WTC11 (cell line): ENCODE results near the gene CLDN7. TPM values are rescaled to one million over a fixed set of nuclear protein-coding genes. Genes with fewer than 3 reads are reported as not detected.

Experiments
- ATF1 ChIP-seq: sonication (generic); formaldehyde crosslinking; IDR thresholded peaks from 2 replicates; pipeline ENCODE4 v1.8.1; 2023; ENCODE audit warnings: mild to moderate bottlenecking, moderate library complexity, missing genetic modification reagents
- CBFB ChIP-seq: sonication (generic); formaldehyde crosslinking; IDR thresholded peaks from 2 replicates; pipeline ENCODE4 v1.8.1; 2022; ENCODE audit warnings: mild to moderate bottlenecking, low read depth, missing genetic modification reagents
- GRHL2 ChIP-seq: fragments of 250-450 bp; sonication (Bioruptor Pico); IDR thresholded peaks from 2 replicates; pipeline ENCODE4 v1.8.0; 2022; ENCODE audit warnings: mild to moderate bottlenecking, moderate library complexity; ENCODE audit not compliant: insufficient replicate concordance, severe bottlenecking
- HMGA2 ChIP-seq: fragments of 250-450 bp; sonication (Bioruptor Pico); IDR thresholded peaks from 2 replicates; pipeline ENCODE4 v1.4.0; 2021; ENCODE audit warnings: mild to moderate bottlenecking, moderate library complexity
- NFATC4 ChIP-seq: fragments of 250-450 bp; sonication (Bioruptor Pico); IDR thresholded peaks from 2 replicates; pipeline ENCODE4 v1.9.0; 2021; ENCODE audit warnings: mild to moderate bottlenecking
- NFE2L1 ChIP-seq: sonication (generic); formaldehyde crosslinking; IDR thresholded peaks from 2 replicates; pipeline ENCODE4 v1.8.1; 2023; ENCODE audit warnings: missing genetic modification reagents
- NFYB ChIP-seq: sonication (generic); formaldehyde crosslinking; conservative IDR thresholded peaks from 2 replicates; pipeline ENCODE4 v1.8.0; 2022; ENCODE audit warnings: low read depth, missing genetic modification reagents
- NR2C2 ChIP-seq: sonication (generic); formaldehyde crosslinking; IDR thresholded peaks from 2 replicates; pipeline ENCODE4 v1.8.0; 2022; ENCODE audit warnings: mild to moderate bottlenecking, missing genetic modification reagents
- OVOL2 ChIP-seq: fragments of 250-450 bp; sonication (Bioruptor Pico); IDR thresholded peaks from 2 replicates; pipeline ENCODE4 v1.9.0; 2021; ENCODE audit warnings: mild to moderate bottlenecking, borderline replicate concordance
- RORB ChIP-seq: fragments of 250-450 bp; sonication (Bioruptor Pico); IDR thresholded peaks from 2 replicates; pipeline ENCODE4 v1.9.0; 2021; ENCODE audit warnings: mild to moderate bottlenecking
- SMAD4 ChIP-seq: sonication (generic); formaldehyde crosslinking; IDR thresholded peaks from 2 replicates; pipeline ENCODE4 v1.8.0; 2022; ENCODE audit warnings: mild to moderate bottlenecking, missing genetic modification reagents
- SP1 ChIP-seq: sonication (generic); formaldehyde crosslinking; conservative IDR thresholded peaks from 2 replicates; pipeline ENCODE4 v1.8.1; 2022; ENCODE audit warnings: missing genetic modification reagents
- TEAD4 ChIP-seq: sonication (generic); formaldehyde crosslinking; IDR thresholded peaks from 2 replicates; pipeline ENCODE4 v1.8.0; 2022; ENCODE audit warnings: mild to moderate bottlenecking, missing genetic modification reagents
- total RNA-seq: library from RNA; stranded (reverse); gene quantifications from 3 replicates; pipeline ENCODE4 v1.2.3, GENCODE V29; 2021
- TF ChIP-seq, protein P1 (sequence below): sonication (generic); formaldehyde crosslinking; IDR thresholded peaks from 2 replicates; pipeline ENCODE4 v1.8.0; 2022; ENCODE audit warnings: mild to moderate bottlenecking, missing genetic modification reagents
- TF ChIP-seq, protein P2 (sequence below): sonication (generic); formaldehyde crosslinking; IDR thresholded peaks from 2 replicates; pipeline ENCODE4 v1.8.1; 2022; ENCODE audit warnings: mild to moderate bottlenecking, moderate library complexity, missing genetic modification reagents
- TF ChIP-seq, protein P3 (sequence below): fragments of 250-450 bp; sonication (Bioruptor Pico); IDR thresholded peaks from 2 replicates; pipeline ENCODE4 v1.8.0; 2021; ENCODE audit warnings: mild to moderate bottlenecking
- TF ChIP-seq, protein P4 (sequence below): sonication (generic); formaldehyde crosslinking; IDR thresholded peaks from 2 replicates; pipeline ENCODE4 v1.8.1; 2023; ENCODE audit warnings: mild to moderate bottlenecking, missing genetic modification reagents, moderate library complexity
- TF ChIP-seq, protein P5 (sequence below): sonication (generic); formaldehyde crosslinking; IDR thresholded peaks from 2 replicates; pipeline ENCODE4 v1.8.1; 2023; ENCODE audit warnings: mild to moderate bottlenecking, missing genetic modification reagents
- TF ChIP-seq, protein P6 (sequence below): fragments of 250-450 bp; sonication (Bioruptor Pico); IDR thresholded peaks from 2 replicates; pipeline ENCODE4 v1.9.0; 2021; ENCODE audit warnings: mild to moderate bottlenecking
- TF ChIP-seq, protein P7 (sequence below): sonication (generic); formaldehyde crosslinking; IDR thresholded peaks from 2 replicates; pipeline ENCODE4 v1.8.1; 2023; ENCODE audit warnings: mild to moderate bottlenecking, missing genetic modification reagents, moderate library complexity
- TF ChIP-seq, protein P8 (sequence below): sonication (generic); formaldehyde crosslinking; conservative IDR thresholded peaks from 2 replicates; pipeline ENCODE4 v1.8.1; 2022; ENCODE audit warnings: mild to moderate bottlenecking, missing genetic modification reagents
- TF ChIP-seq, protein P9 (sequence below): sonication (generic); formaldehyde crosslinking; IDR thresholded peaks from 2 replicates; pipeline ENCODE4 v1.8.0; 2022; ENCODE audit warnings: missing genetic modification reagents
- TF ChIP-seq, protein P10 (sequence below): sonication (generic); formaldehyde crosslinking; IDR thresholded peaks from 2 replicates; pipeline ENCODE4 v1.8.0; 2022; ENCODE audit warnings: mild to moderate bottlenecking, missing genetic modification reagents

The CLDN7 gene
- total RNA-seq, 1 experiment from 2014 or later: 136 TPM

DNA sequence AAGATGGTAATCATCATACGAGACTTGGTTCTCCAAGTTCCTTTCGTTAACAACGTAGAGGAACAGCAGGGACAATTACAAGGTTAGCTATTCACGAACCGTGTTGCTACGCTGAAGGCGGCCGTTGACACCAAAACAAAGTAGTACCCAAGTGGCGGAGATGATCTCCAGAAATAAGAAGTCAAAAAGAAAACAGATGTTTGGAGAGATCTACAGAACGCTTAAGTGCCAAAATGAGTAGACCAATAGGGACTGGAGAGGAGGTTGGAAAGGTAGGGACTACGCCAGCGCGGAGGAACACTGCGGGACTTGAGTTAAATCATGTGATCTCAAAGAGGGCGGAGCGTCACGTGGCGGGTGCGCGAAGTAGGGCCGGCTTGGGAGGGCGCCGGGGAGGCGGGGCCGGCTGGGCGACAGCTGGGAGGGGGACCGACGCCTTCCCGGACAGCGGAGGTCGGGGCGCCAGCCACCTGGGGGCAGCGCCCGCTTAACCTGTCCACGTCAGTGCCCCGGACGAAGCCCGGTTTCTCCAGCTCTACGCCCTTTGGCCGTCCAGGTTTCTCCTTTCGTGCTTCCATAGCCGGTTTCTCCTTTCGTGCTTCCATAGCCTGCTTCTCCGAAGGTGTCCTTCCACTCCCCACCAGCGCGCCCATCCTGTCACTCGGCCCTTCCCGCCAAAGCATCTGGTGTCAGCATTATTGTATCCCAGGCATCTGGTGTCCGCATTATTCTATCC, 19.4 kb downstream of the CLDN7 start (continued):
- TF ChIP-seq, protein P1, sequence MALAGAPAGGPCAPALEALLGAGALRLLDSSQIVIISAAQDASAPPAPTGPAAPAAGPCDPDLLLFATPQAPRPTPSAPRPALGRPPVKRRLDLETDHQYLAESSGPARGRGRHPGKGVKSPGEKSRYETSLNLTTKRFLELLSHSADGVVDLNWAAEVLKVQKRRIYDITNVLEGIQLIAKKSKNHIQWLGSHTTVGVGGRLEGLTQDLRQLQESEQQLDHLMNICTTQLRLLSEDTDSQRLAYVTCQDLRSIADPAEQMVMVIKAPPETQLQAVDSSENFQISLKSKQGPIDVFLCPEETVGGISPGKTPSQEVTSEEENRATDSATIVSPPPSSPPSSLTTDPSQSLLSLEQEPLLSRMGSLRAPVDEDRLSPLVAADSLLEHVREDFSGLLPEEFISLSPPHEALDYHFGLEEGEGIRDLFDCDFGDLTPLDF (CRISPR knock-in tag): no peak
- TF ChIP-seq, protein P2, sequence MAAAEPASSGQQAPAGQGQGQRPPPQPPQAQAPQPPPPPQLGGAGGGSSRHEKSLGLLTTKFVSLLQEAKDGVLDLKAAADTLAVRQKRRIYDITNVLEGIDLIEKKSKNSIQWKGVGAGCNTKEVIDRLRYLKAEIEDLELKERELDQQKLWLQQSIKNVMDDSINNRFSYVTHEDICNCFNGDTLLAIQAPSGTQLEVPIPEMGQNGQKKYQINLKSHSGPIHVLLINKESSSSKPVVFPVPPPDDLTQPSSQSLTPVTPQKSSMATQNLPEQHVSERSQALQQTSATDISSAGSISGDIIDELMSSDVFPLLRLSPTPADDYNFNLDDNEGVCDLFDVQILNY: no peak
- TF ChIP-seq NFYB (CRISPR knock-in tag): no peak
- TF ChIP-seq, protein P3, sequence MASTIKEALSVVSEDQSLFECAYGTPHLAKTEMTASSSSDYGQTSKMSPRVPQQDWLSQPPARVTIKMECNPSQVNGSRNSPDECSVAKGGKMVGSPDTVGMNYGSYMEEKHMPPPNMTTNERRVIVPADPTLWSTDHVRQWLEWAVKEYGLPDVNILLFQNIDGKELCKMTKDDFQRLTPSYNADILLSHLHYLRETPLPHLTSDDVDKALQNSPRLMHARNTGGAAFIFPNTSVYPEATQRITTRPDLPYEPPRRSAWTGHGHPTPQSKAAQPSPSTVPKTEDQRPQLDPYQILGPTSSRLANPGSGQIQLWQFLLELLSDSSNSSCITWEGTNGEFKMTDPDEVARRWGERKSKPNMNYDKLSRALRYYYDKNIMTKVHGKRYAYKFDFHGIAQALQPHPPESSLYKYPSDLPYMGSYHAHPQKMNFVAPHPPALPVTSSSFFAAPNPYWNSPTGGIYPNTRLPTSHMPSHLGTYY (CRISPR knock-in tag): peak; percentile 19; the same call in 1 of the 2 replicates
- 0 out of 2 replicates have a peak, but pooled peaks have one; percentile 24 for TF ChIP-seq RORB (CRISPR knock-in tag)
- peak; percentile 96 for TF ChIP-seq SP1
- TF ChIP-seq NFE2L1 (CRISPR knock-in tag): peak; percentile 74
- no peak for TF ChIP-seq OVOL2 (CRISPR knock-in tag)
- TF ChIP-seq, protein P4, sequence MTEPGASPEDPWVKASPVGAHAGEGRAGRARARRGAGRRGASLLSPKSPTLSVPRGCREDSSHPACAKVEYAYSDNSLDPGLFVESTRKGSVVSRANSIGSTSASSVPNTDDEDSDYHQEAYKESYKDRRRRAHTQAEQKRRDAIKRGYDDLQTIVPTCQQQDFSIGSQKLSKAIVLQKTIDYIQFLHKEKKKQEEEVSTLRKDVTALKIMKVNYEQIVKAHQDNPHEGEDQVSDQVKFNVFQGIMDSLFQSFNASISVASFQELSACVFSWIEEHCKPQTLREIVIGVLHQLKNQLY (CRISPR knock-in tag): no peak
- TF ChIP-seq, protein P5, sequence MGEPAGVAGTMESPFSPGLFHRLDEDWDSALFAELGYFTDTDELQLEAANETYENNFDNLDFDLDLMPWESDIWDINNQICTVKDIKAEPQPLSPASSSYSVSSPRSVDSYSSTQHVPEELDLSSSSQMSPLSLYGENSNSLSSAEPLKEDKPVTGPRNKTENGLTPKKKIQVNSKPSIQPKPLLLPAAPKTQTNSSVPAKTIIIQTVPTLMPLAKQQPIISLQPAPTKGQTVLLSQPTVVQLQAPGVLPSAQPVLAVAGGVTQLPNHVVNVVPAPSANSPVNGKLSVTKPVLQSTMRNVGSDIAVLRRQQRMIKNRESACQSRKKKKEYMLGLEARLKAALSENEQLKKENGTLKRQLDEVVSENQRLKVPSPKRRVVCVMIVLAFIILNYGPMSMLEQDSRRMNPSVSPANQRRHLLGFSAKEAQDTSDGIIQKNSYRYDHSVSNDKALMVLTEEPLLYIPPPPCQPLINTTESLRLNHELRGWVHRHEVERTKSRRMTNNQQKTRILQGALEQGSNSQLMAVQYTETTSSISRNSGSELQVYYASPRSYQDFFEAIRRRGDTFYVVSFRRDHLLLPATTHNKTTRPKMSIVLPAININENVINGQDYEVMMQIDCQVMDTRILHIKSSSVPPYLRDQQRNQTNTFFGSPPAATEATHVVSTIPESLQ (CRISPR knock-in tag): no peak
- no peak for TF ChIP-seq SMAD4 (CRISPR knock-in tag)
- TF ChIP-seq, protein P6, sequence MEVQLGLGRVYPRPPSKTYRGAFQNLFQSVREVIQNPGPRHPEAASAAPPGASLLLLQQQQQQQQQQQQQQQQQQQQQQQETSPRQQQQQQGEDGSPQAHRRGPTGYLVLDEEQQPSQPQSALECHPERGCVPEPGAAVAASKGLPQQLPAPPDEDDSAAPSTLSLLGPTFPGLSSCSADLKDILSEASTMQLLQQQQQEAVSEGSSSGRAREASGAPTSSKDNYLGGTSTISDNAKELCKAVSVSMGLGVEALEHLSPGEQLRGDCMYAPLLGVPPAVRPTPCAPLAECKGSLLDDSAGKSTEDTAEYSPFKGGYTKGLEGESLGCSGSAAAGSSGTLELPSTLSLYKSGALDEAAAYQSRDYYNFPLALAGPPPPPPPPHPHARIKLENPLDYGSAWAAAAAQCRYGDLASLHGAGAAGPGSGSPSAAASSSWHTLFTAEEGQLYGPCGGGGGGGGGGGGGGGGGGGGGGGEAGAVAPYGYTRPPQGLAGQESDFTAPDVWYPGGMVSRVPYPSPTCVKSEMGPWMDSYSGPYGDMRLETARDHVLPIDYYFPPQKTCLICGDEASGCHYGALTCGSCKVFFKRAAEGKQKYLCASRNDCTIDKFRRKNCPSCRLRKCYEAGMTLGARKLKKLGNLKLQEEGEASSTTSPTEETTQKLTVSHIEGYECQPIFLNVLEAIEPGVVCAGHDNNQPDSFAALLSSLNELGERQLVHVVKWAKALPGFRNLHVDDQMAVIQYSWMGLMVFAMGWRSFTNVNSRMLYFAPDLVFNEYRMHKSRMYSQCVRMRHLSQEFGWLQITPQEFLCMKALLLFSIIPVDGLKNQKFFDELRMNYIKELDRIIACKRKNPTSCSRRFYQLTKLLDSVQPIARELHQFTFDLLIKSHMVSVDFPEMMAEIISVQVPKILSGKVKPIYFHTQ (CRISPR knock-in tag): peak; percentile 66; the same call in 1 of the 2 replicates
- peak; percentile 22; the same call in 1 of the 2 replicates for TF ChIP-seq HMGA2
- no peak for TF ChIP-seq GRHL2 (CRISPR knock-in tag)
- no peak for TF ChIP-seq TEAD4 (CRISPR knock-in tag)
- TF ChIP-seq, protein P7, sequence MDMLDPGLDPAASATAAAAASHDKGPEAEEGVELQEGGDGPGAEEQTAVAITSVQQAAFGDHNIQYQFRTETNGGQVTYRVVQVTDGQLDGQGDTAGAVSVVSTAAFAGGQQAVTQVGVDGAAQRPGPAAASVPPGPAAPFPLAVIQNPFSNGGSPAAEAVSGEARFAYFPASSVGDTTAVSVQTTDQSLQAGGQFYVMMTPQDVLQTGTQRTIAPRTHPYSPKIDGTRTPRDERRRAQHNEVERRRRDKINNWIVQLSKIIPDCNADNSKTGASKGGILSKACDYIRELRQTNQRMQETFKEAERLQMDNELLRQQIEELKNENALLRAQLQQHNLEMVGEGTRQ (CRISPR knock-in tag): peak; percentile 99
- TF ChIP-seq CBFB (CRISPR knock-in tag): no peak
- TF ChIP-seq, protein P8, sequence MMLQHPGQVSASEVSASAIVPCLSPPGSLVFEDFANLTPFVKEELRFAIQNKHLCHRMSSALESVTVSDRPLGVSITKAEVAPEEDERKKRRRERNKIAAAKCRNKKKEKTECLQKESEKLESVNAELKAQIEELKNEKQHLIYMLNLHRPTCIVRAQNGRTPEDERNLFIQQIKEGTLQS (CRISPR knock-in tag): no peak
- TF ChIP-seq, protein P9, sequence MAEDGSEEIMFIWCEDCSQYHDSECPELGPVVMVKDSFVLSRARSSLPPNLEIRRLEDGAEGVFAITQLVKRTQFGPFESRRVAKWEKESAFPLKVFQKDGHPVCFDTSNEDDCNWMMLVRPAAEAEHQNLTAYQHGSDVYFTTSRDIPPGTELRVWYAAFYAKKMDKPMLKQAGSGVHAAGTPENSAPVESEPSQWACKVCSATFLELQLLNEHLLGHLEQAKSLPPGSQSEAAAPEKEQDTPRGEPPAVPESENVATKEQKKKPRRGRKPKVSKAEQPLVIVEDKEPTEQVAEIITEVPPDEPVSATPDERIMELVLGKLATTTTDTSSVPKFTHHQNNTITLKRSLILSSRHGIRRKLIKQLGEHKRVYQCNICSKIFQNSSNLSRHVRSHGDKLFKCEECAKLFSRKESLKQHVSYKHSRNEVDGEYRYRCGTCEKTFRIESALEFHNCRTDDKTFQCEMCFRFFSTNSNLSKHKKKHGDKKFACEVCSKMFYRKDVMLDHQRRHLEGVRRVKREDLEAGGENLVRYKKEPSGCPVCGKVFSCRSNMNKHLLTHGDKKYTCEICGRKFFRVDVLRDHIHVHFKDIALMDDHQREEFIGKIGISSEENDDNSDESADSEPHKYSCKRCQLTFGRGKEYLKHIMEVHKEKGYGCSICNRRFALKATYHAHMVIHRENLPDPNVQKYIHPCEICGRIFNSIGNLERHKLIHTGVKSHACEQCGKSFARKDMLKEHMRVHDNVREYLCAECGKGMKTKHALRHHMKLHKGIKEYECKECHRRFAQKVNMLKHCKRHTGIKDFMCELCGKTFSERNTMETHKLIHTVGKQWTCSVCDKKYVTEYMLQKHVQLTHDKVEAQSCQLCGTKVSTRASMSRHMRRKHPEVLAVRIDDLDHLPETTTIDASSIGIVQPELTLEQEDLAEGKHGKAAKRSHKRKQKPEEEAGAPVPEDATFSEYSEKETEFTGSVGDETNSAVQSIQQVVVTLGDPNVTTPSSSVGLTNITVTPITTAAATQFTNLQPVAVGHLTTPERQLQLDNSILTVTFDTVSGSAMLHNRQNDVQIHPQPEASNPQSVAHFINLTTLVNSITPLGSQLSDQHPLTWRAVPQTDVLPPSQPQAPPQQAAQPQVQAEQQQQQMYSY (CRISPR knock-in tag): no peak
- TF ChIP-seq, protein P10, sequence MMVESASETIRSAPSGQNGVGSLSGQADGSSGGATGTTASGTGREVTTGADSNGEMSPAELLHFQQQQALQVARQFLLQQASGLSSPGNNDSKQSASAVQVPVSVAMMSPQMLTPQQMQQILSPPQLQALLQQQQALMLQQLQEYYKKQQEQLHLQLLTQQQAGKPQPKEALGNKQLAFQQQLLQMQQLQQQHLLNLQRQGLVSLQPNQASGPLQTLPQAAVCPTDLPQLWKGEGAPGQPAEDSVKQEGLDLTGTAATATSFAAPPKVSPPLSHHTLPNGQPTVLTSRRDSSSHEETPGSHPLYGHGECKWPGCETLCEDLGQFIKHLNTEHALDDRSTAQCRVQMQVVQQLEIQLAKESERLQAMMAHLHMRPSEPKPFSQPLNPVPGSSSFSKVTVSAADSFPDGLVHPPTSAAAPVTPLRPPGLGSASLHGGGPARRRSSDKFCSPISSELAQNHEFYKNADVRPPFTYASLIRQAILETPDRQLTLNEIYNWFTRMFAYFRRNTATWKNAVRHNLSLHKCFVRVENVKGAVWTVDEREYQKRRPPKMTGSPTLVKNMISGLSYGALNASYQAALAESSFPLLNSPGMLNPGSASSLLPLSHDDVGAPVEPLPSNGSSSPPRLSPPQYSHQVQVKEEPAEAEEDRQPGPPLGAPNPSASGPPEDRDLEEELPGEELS (CRISPR knock-in tag): no peak; the same call in 1 of the 2 replicates
- TF ChIP-seq ATF1 (CRISPR knock-in tag): no peak
- TF ChIP-seq NFATC4 (CRISPR knock-in tag): peak; percentile 46; the same call in 1 of the 2 replicates
- TF ChIP-seq NR2C2 (CRISPR knock-in tag): no peak
